HepG2 (cell line): ENCODE data around the gene RBBP8NL. TPM values are rescaled to one million over a fixed set of nuclear protein-coding genes. Genes with fewer than 3 reads are reported as not detected.

Experiments
- ASH2L ChIP-seq: fragments of 300-600, 200-600 bp; sonication (generic); IDR thresholded peaks from 2 replicates; pipeline ENCODE4 v1.7.0; 2017; ENCODE audit warnings: low read depth, mild to moderate bottlenecking, moderate library complexity, mixed read lengths, low read length; ENCODE audit not compliant: insufficient read length
- CBX2 ChIP-seq, 2 experiments: fragments of 200-600 bp in 1 of 2; sonication (generic); formaldehyde crosslinking in 1 of 2; IDR thresholded peaks; 2 replicates each; pipeline versions ENCODE4 v1.7.0 to v1.8.1; 2018 to 2022; ENCODE audit warnings: low read depth in 2 of 2, low read length in 1 of 2, mild to moderate bottlenecking in 1 of 2, missing genetic modification reagents in 1 of 2
- CBX5 ChIP-seq: sonication (generic); formaldehyde crosslinking; IDR thresholded peaks from 2 replicates; pipeline ENCODE4 v1.4.0; 2020; ENCODE audit warnings: missing genetic modification reagents, borderline replicate concordance
- CHD2 ChIP-seq: IDR thresholded peaks from 2 replicates; pipeline ENCODE4 v1.6.1; 2011; ENCODE audit warnings: low read depth, low read length, improper control_type of control experiment
- DDIT3 ChIP-seq: sonication (generic); formaldehyde crosslinking; IDR thresholded peaks from 2 replicates; pipeline ENCODE4 v1.4.0; 2020; ENCODE audit warnings: mild to moderate bottlenecking, missing genetic modification reagents
- FUBP1 ChIP-seq: sonication (generic); formaldehyde crosslinking; IDR thresholded peaks from 2 replicates; pipeline ENCODE4 v1.5.1; 2020; ENCODE audit warnings: missing genetic modification reagents, mild to moderate bottlenecking, borderline replicate concordance
- HIVEP1 ChIP-seq: sonication (generic); formaldehyde crosslinking; IDR thresholded peaks from 2 replicates; pipeline ENCODE4 v1.4.0; 2020; ENCODE audit warnings: mild to moderate bottlenecking, missing genetic modification reagents
- MNT ChIP-seq: fragments of 450-650 bp; IDR thresholded peaks from 2 replicates; pipeline ENCODE4 v1.6.1; 2016
- MYC ChIP-seq: sonication (generic); formaldehyde crosslinking; IDR thresholded peaks from 2 replicates; pipeline ENCODE4 v1.9.0; 2021; ENCODE audit warnings: missing genetic modification reagents, borderline replicate concordance
- NCOR1 ChIP-seq: fragments of 200-600 bp; sonication (generic); IDR thresholded peaks from 2 replicates; pipeline ENCODE4 v1.7.0; 2017; ENCODE audit warnings: antibody characterized with exemption, low read length, borderline replicate concordance
- NFKB2 ChIP-seq: sonication (generic); formaldehyde crosslinking; IDR thresholded peaks from 2 replicates; pipeline ENCODE4 v1.4.0; 2020; ENCODE audit warnings: missing genetic modification reagents, borderline replicate concordance
- SALL1 ChIP-seq: sonication (generic); formaldehyde crosslinking; IDR thresholded peaks from 2 replicates; pipeline ENCODE4 v1.8.0; 2022; ENCODE audit warnings: mild to moderate bottlenecking, missing genetic modification reagents
- SOX6 ChIP-seq, 2 experiments: fragments of 450-650 bp in 1 of 2; sonication (generic) in 1 of 2; formaldehyde crosslinking in 1 of 2; IDR thresholded peaks; 2 replicates each; pipeline versions ENCODE4 v1.4.0 to v1.6.1; 2017 to 2020; ENCODE audit warnings: antibody characterized with exemption in 1 of 2, mild to moderate bottlenecking in 1 of 2, missing genetic modification reagents in 1 of 2
- SP4 ChIP-seq: sonication (generic); formaldehyde crosslinking; IDR thresholded peaks from 2 replicates; pipeline ENCODE4 v1.8.1; 2023; ENCODE audit warnings: mild to moderate bottlenecking, missing genetic modification reagents
- ZMYM3 ChIP-seq: sonication (generic); formaldehyde crosslinking; IDR thresholded peaks from 2 replicates; pipeline ENCODE4 v1.5.1; 2020; ENCODE audit warnings: mild to moderate bottlenecking, missing genetic modification reagents
- ZNF484 ChIP-seq: sonication (generic); formaldehyde crosslinking; IDR thresholded peaks from 2 replicates; pipeline ENCODE4 v1.5.1; 2020; ENCODE audit warnings: mild to moderate bottlenecking, low read depth, missing genetic modification reagents, borderline replicate concordance
- ZNF563 ChIP-seq: sonication (generic); formaldehyde crosslinking; IDR thresholded peaks from 2 replicates; pipeline ENCODE4 v1.8.0; 2022; ENCODE audit warnings: mild to moderate bottlenecking, moderate library complexity, missing genetic modification reagents
- ZNF572 ChIP-seq: sonication (generic); formaldehyde crosslinking; IDR thresholded peaks from 2 replicates; pipeline ENCODE4 v1.5.1; 2020; ENCODE audit warnings: mild to moderate bottlenecking, missing genetic modification reagents
- ZNF580 ChIP-seq: IDR thresholded peaks from 2 replicates; pipeline ENCODE4 v1.6.1; 2016; ENCODE audit warnings: low read depth, borderline replicate concordance
- ZNF782 ChIP-seq: sonication (generic); formaldehyde crosslinking; IDR thresholded peaks from 2 replicates; pipeline ENCODE4 v1.4.0; 2020; ENCODE audit warnings: missing genetic modification reagents, mild to moderate bottlenecking, borderline replicate concordance
- polyA plus RNA-seq, 8 experiments: library from polyadenylated mRNA; depleted of rRNA in 3 of 8; stranded (reverse) in 7 of 8; unstranded in 1 of 8; fragments of >200 nt; fragmentation: Illumina TruSeq in 4 of 8; extraction: Trizol in 4 of 8; gene quantifications; 2 replicates each; pipeline versions ENCODE4 v1.2.1 to v1.2.3, GENCODE V29; 2011 to 2016; ENCODE audit warnings: low read depth in 4 of 8, missing spikeins in 1 of 8, mixed read lengths in 1 of 8; ENCODE audit not compliant: insufficient read depth in 1 of 8
- total RNA-seq, 5 experiments: library from RNA; depleted of rRNA; stranded (reverse); fragments of >200 nt; fragmentation: Illumina TruSeq; extraction: Trizol; gene quantifications; 2 replicates each; pipeline ENCODE4 v1.2.3, GENCODE V29; 2016; ENCODE audit warnings: low read depth in 1 of 5
- TF ChIP-seq, protein P1 (sequence below): sonication (generic); formaldehyde crosslinking; conservative IDR thresholded peaks from 2 replicates; pipeline ENCODE4 v1.8.0; 2022; ENCODE audit warnings: mild to moderate bottlenecking, moderate library complexity, missing genetic modification reagents

RBBP8NL gene
- total and polyA plus RNA-seq, 2 of the 13 experiments (the other 11 are each of a cell fraction or from before 2014, with no cell fraction given) = 0.69 to 0.86 TPM

GRCh38 chr20:62370807-62371587, 56.3 kb downstream of the RBBP8NL start (continued):
- no peak for TF ChIP-seq SOX6 (IDR thresholded peaks at IDR 0.05)
- TF ChIP-seq SOX6 (CRISPR knock-in tag; IDR thresholded peaks at IDR 0.05) = peak; percentile 55
- peak; percentile 85 for TF ChIP-seq ZMYM3 (CRISPR knock-in tag)
- TF ChIP-seq NFKB2 (CRISPR knock-in tag) = no peak; the same call in 1 of the 2 replicates
- no peak for TF ChIP-seq DDIT3 (CRISPR knock-in tag)
- peak; percentile 21; the same call in 1 of the 2 replicates for TF ChIP-seq MNT
- TF ChIP-seq ZNF563 (CRISPR knock-in tag) = peak; percentile 92; the same call in 1 of the 2 replicates
- TF ChIP-seq ZNF782 (CRISPR knock-in tag) = peak; percentile 45; the same call in 1 of the 2 replicates
- peak; percentile 73 for TF ChIP-seq NCOR1
- peak; percentile 53 for TF ChIP-seq HIVEP1 (CRISPR knock-in tag)
- TF ChIP-seq CBX5 = peak; percentile 63; the same call in 1 of the 2 replicates
- no peak for TF ChIP-seq ASH2L
- TF ChIP-seq SP4 = peak; percentile 45
- TF ChIP-seq CBX2 (IDR thresholded peaks at IDR 0.05; ENCODE audit: low read depth, low read length) = no peak
- no peak for TF ChIP-seq CBX2 (CRISPR knock-in tag; IDR thresholded peaks at IDR 0.05; ENCODE audit: low read depth)
- TF ChIP-seq CHD2 = no peak
- TF ChIP-seq SALL1 (CRISPR knock-in tag) = peak; percentile 78; the same call in 1 of the 2 replicates
- TF ChIP-seq, protein P1, sequence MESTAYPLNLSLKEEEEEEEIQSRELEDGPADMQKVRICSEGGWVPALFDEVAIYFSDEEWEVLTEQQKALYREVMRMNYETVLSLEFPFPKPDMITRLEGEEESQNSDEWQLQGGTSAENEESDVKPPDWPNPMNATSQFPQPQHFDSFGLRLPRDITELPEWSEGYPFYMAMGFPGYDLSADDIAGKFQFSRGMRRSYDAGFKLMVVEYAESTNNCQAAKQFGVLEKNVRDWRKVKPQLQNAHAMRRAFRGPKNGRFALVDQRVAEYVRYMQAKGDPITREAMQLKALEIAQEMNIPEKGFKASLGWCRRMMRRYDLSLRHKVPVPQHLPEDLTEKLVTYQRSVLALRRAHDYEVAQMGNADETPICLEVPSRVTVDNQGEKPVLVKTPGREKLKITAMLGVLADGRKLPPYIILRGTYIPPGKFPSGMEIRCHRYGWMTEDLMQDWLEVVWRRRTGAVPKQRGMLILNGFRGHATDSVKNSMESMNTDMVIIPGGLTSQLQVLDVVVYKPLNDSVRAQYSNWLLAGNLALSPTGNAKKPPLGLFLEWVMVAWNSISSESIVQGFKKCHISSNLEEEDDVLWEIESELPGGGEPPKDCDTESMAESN (CRISPR knock-in tag) = peak; percentile 83
- no peak for TF ChIP-seq ZNF484 (CRISPR knock-in tag)
- peak; percentile 85 for TF ChIP-seq MYC
- TF ChIP-seq ZNF572 (CRISPR knock-in tag) = peak; percentile 85; the same call in 1 of the 2 replicates
- no peak for TF ChIP-seq FUBP1 (CRISPR knock-in tag)
- TF ChIP-seq ZNF580 (CRISPR knock-in tag) = peak; percentile 84; the same call in 1 of the 2 replicates
